GDM1 (cell line): Measurements from ENCODE around the gene CRTC2.

Experiments used
- DNase-seq: peaks from one replicate; lab custom pipeline; 2025; lab: John Stamatoyannopoulos, UW

CRTC2 gene

DNA sequence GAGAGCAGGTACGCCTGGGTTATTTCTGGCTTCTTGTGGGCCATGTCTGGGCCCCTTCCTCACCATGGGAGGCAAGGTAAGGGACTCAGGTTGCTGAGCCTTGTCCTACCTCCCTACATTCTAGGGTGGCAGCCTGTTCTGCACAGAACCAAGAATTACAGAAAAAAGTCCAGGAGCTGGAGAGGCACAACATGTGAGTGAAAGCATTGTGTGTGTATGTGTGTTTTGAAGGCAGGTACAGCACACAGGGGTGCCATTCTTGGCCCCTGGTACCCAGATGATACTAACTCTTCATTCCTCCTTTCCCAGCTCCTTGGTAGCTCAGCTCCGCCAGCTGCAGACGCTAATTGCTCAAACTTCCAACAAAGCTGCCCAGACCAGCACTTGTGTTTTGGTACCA lies 14.7 kb upstream of the CRTC2 start:
- no peak for DNase-seq

DNA sequence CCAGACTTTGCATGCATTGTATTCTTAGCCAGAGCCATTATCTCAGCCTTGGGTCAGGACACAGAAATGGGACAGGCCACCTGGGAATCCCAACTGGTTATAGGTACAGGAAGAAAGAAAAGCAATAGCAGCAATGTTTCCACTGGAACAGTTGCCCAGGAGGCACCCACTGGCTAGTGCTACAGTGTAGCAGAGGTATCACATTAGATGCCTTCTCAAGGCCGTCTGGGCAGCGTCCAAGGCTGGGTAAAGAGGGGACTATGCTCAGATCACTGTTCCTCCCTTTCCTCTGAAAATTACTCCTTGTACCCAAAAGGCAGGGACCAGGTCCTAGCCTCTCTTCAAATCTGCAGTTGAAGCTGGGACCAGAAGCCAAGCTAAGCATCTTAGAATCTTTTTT lies 11.9 kb upstream of the CRTC2 start:
- DNase-seq: no peak

DNA sequence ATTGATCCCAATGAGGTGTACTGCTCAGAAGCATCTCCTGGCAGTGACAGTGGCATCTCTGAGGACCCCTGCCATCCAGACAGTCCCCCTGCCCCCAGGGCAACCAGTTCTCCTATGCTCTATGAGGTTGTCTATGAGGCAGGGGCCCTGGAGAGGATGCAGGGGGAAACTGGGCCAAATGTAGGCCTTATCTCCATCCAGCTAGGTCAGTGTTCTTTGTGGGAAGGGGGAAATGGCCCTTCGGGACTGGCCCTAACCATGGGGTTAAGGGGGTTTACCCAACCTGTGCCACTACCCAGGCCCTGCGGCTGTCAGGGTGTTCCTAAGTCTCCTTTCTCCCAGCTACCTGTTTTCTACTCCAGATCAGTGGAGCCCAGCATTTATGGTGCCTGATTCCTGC lies 10.6 kb upstream of the CRTC2 start:
- DNase-seq: no peak

GRCh38 chr1:153968408-153968807 lies 10.0 kb upstream of the CRTC2 start:
- DNase-seq: no peak

- DNase-seq: no peak
Observed at GRCh38 chr1:153968000-153968363, 9.6 kb upstream of the CRTC2 start.

- peak; percentile 94 for DNase-seq
Observed at GRCh38 chr1:153967107-153967999, 8.9 kb upstream of the CRTC2 start, which contains the start of gene CREB3L4. TSS of gene CREB3L4 (plus strand) at chr1:153967902. CDS start at chr1:153968526, 624 bp downstream.

DNA sequence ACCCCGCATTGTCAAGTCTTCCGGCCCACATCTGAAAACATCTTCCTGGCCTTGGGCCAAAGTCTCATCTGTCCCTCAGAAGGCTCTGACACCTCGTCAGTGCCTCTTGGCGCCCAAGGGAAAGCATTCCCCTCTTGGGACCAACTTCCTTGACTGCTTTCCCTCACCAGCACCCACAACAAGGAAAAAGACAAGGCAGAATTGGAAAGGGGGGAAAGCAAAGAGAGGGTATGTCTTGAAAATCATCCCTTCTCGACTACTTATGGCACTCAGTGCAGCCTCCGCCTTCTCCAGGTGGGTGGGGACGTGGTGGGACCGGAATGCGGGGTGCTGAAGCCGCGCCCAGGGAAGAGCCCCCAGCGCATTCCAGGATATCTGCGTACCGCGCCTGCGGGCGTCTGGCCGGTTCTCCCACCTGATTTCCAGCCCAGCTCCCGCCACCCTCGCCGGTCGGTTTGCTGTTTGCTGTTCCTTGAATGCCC lies 5.5 kb upstream of the CRTC2 start:
- no peak for DNase-seq

DNA sequence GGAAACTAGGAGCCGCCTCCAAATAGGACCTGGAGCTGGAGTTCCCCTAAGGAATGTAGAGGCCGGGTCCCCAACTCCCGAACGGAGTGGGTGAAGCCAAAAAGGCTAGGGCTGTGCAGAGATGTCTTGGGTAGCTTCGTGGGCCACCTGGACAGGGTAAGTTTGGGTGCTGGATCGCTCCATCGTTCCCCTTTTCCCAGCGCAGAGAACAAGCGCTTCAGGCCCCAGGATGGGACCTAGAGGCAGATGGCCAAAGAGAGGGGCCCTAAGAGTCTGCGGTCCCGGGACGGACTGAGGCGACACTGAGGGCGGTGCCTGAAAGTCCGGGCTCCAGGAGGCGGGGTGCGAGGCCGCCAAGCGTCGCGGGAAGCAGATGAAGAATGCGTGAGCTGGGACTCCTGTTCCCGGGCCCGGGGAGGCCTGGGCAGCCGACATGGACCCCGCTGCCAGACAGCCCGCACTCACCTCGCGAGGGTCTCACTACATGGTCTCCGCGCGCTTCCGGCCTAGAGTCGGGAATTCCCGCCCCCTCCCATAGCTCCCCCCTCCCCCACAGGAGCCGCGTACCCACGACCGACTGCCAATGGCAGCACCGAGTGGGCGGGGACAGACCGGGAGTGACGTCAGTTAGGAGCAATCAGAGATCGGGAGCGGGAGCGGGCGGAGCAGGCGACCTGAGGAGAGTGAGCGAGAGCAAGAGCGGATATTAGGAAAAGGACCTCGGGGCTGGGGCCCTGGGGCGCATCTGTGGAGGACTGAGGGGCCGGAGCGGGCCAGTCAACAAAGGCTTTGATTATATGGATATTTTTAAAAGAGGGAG lies 4.8 kb upstream of the CRTC2 start, which contains the start of gene SLC39A1:
Gene SLC39A1, minus strand, starts transcription at position 508 of the 820 bp plus-strand sequence. CDS start 822 bp downstream, outside the sequence.
- peak; percentile 90 for DNase-seq

DNA sequence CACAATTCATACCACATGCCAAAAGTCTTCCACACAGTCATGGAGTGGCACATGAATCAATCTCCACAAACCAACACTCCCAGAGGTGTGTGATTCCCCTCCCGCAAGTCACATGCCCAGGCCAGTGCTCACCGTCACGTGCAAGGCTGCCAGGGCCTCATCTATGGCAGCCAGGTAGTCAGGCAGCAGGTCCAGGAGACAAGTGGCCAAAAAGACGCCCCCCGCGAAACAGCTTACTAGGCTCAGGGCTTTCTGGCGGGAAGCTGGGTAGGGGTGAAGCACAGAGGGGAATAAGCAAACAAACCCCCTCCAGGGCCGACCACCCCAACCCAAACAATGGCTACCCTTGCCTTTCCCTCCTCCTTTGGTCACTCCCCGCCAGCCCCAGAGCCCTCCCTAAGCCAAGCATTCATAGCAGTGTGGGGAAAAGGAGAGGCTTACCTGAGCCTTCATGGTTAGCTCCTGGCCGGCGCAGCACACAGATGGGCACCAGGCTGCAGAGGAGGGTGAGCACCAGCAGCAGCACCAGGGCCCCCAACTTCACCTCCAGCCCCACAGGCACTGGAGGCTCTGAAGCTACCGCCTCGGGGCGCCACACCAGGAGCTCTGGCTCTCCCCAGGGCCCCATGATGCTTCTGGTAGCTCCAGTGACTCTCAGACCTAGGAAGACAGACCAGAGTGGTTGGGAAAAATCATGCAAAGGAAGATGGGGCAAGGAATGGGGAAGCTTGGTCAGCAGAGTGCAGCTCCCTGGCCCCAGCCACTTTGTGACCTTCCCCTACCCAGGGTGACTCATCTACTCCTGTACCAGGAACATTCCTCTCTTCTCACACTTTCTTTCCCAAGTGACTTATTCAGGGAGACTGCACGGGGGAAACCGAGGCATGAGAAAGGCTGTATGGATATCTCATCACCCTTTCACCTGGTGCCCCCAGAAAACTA lies 3.9 kb upstream of the CRTC2 start:
- DNase-seq: no peak

- no peak for DNase-seq
Observed at GRCh38 chr1:153961421-153961820, 3.0 kb upstream of the CRTC2 start.

DNA sequence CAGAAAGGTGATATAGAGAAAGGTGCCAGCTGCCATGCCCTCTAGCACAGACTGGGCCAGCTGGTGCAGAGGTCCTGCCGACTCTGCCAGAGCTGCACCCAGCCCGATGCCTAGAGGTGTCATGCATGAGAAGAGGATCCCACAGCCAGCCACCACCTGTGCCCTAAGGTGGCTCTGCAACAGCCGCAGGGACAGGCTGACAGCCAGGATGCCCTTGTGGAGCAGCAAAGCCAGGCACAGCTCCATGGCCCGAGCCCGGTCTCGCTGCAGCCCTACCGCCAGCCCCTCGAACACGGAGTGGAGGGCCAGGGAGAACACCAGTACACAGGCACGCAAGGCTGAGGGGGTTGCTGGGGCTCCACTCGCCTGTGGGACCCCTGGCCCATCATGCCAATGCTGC lies 1.8 kb upstream of the CRTC2 start:
- DNase-seq: no peak

DNA sequence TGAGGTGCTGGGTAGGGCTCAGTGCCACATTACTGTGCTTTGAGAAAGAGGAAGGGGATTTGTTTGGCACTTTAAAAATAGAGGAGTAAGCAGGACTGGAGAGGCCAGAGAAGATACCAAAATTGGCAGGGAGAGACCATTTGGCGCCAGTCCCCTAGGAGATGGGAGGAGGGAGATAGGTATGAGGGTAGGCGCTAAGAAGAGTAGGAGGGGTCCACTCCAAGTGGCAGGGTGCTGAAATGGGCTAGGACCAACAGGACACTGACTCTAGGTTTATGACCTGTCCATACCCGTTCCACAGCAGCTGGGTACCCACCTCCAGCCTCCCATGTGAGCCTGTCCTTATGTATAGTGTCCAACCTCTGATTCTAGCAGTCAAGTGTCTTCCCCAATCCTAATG lies 1.0 kb upstream of the CRTC2 start:
- no peak for DNase-seq

DNA sequence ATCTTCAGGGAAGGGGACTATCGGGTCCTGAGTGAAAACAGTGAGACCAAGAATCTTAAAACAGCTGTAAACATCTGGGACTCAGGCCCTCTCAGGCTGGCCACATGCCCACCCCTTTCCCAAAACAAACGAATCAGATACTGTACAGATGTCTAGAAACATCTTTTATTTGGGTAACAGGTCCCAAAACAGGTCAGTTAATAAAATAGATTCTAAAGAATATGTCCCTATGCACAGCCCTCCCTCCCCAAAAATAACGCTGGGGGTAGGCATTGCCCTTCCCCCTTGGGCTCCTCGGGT lies 499 bp upstream of the CRTC2 start:
- DNase-seq: no peak

- no peak for DNase-seq
Observed at GRCh38 chr1:153957744-153958110, 685 bp downstream of the CRTC2 start.

GRCh38 chr1:153956997-153957715 lies 1.3 kb downstream of the CRTC2 start:
- DNase-seq: no peak

DNA sequence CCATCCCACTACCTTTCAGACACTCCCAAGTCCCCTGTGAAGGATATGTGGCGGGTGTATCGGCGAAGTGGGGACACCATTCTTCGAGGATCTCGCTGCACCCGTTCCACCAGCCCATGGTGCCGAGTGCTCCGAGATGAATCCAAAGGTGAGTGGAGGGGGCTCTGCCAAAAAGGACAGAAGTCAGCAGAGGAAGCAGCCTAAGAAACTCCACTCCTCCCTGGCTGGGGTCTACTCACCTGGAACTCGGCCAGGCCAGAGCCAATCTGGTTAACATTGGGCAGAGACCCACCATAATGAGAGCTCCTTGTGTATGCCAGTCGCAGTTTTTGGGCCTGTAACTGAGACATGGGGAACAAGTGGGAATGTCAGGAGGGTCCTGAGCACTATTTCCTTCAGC lies 3.6 kb downstream of the CRTC2 start:
- no peak for DNase-seq

DNA sequence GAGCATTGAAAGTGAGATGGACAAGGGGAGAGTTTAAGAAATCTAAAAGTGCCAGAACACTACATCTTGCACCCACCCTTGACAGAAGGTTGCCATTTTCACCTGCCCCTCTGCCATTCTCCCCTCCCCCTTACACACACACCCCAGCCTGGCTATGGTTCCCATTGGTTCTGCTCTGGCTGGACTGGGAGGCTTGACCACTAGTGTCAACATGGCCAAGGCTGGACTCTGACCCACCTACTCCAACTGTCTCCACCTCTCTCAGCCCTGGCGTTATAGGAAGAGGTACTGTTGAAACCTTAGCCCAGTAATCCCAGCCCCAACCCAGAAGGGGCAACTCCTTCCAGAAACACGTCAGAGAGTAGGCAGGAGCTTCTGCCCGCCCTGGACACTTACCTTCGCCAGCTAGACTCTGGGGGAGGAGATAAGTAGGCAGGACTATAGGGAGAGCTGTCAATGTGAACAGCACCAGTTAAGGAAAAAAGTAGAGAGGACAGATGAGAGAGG lies 4.5 kb downstream of the CRTC2 start:
- no peak for DNase-seq

GRCh38 chr1:153951801-153952200 lies 6.6 kb downstream of the CRTC2 start:
- DNase-seq: no peak

DNA sequence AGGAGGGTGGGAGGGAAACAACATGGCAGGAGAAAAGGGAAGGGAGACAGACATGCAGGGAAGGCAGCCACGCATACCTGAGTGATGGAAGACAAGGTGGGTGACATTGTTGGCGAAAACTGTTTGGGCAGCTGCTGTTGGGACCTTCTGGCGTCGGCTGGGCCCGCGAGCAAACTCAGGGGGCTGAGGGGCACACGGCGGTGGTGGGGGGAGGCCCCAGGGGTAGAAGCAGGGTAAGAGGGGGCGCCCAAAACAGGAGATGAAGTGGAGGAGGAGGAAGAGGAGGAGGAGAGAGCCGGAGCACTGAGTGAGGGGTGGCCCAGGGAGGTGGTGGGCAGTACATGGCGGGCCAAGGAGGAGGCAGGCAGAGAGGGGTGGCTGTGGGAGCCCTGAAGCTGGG lies 7.2 kb downstream of the CRTC2 start:
- DNase-seq: no peak

GRCh38 chr1:153946622-153947241 lies 11.7 kb downstream of the CRTC2 start, which contains the start of gene DENND4B:
TSS of gene DENND4B (minus strand) at chr1:153946718. CDS start at chr1:153944374, 2,344 bp downstream.
- peak; percentile 78 for DNase-seq
